Right lobe of liver (tissue), 6 donors: Measurements from ENCODE around the gene RNF11. TPM values are rescaled to one million over a fixed set of nuclear protein-coding genes. Genes with fewer than 3 reads are reported as not detected.

ENCODE experiments used
- ATAC-seq, 4 donors: fragments of 200-7000 bp; cut with Tn5 transposase; one replicate each; pipeline ENCODE4 v1.9.1; 2020; ENCODE audit warnings: mild to moderate bottlenecking in 4 of 4, moderate library complexity in 4 of 4
- DNase-seq, 3 donors: peaks; one replicate each; pipeline ENCODE4 v3.0.0-alpha.2; 2020
- H3K27ac ChIP-seq, 3 donors: fragments of 200-600 bp; one replicate each; pipeline ENCODE4 v1.8.0; 2022
- H3K27me3 ChIP-seq, 2 donors: fragments of 200-600 bp; one replicate each; pipeline ENCODE4 v1.8.0; 2022
- H3K36me3 ChIP-seq, 4 donors: fragments of 200-600 bp; sonication (generic) in 1 of 4; one replicate each; pipeline versions ENCODE4 v1.5.1 to v1.8.0; 2017 to 2022; ENCODE audit warnings: control low read depth in 1 of 4
- H3K4me1 ChIP-seq, 4 donors: fragments of 200-600 bp; sonication (generic) in 1 of 4; one replicate each; pipeline versions ENCODE4 v1.5.1 to v1.8.0; 2017 to 2022; ENCODE audit warnings: control low read depth in 1 of 4
- H3K4me3 ChIP-seq, 3 donors: fragments of 200-600 bp; one replicate each; pipeline ENCODE4 v1.8.0; 2022
- H3K9me3 ChIP-seq, 4 donors: fragments of 200-600 bp; sonication (generic) in 1 of 4; one replicate each; pipeline versions ENCODE4 v1.5.1 to v1.8.0; 2017 to 2022; ENCODE audit warnings: control low read depth in 1 of 4
- POLR2A ChIP-seq: fragments of 450-650 bp; IDR thresholded peaks from one replicate; pipeline ENCODE4 v1.6.1; 2017; ENCODE audit warnings: antibody characterized with exemption, mild to moderate bottlenecking
- WGBS: methylation state at CpG from one replicate; pipeline ENCODE4 v1.1.6; 2018; ENCODE audit warnings: low coverage, low lambda C conversion rate; ENCODE audit not compliant: insufficient coverage; ENCODE audit errors: missing lambda C conversion rate; 5-methylcytosine and 5-hydroxymethylcytosine counted together
- intact Hi-C, 2 donors: fragments of 100-400 bp; cut with DNase I; formaldehyde crosslinking; loops; one replicate each; pipeline versions ENCODE4 v1.11.2 to v1.14.1; 2022
- total RNA-seq, 6 experiments: library from RNA; depleted of rRNA in 2 of 6; stranded (reverse); fragments of >200 nt in 2 of 6; fragmentation: NEBNext Ultra II Directional in 3 of 6; extraction: Animal tissue kit (Norgen Biotek cat#: 25700) in 3 of 6; gene quantifications; one replicate each; pipeline versions ENCODE4 v1.1.0 to v1.2.4, GENCODE V29; 2016 to 2023
- TF ChIP-seq, protein P1 (sequence below), 4 donors: fragments of 200-600 bp in 3 of 4; fragments of 450-650 bp in 1 of 4; IDR thresholded peaks; one replicate each; pipeline versions ENCODE4 v1.5.1 to v1.8.0; 2016 to 2022; ENCODE audit warnings: antibody characterized with exemption in 4 of 4, mild to moderate bottlenecking in 2 of 4
- donor health status: DM: no; HTN: yes; CAD: no.
- donor health status: DM: no; HTN: no; CAD: no.
- donor health status: DM: no; HTN: no; CAD: no.
- donor health status: DM: no; HTN: yes; CAD: no.
- donor health status: DM: no; HTN: yes; CAD: no.

Gene RNF11
- total RNA-seq, 6 experiments from 2014 or later, result 35.1 to 60.1 (median 50.0) TPM

DNA sequence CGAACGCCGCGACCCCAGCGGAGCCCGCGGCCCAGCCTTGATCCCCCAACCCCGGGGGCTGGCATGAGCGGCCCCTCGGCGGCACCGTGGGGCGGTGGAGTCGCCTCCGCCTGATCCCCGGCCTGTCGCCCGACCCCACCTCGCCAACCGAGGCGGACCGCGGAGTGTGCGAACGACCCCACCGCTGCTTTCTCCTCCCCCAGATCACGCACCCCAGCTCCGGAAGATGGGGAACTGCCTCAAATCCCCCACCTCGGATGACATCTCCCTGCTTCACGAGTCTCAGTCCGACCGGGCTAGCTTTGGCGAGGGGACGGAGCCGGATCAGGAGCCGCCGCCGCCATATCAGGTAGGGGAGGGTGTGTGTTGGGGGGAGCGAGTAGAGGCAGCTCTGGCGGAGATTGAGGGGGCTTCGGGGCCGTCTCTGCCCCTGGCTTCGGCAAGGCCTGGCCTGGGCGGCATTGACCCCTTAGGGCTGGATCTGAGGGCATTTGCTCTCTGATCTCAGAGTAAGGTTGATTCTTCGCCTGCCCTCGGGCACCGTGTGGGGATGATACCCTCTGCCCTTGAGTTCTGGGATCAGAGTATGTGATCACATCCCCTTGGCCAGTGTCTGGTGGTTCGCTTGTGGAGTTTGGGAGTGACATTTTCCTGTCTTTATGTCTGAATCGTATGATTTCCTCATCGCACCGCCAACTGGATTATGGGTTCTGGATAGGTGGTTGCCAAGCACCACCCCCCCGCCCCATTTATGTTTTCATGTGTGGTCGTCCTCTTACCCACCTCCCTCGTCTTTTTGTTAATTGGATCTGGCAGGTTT, 668 bp downstream of the RNF11 start:
- Histone ChIP-seq H3K36me3 (no peaks in the 10 kb centered on the region), H3K9me3 (no peaks in the 10 kb centered on the region), H3K4me3 (peak overlapping the region; percentile 66 to 88 (median 68)), H3K27me3 (no peaks in the 10 kb centered on the region), H3K4me1 (peaks cover 0 to 31% (median 11%) of the 10 kb centered on the region in 4 donors), H3K27ac (peak overlapping the region; percentile 94 to 95 (median 94))
- TF ChIP-seq POLR2A, result peak; percentile 15
- TF ChIP-seq, protein P1, sequence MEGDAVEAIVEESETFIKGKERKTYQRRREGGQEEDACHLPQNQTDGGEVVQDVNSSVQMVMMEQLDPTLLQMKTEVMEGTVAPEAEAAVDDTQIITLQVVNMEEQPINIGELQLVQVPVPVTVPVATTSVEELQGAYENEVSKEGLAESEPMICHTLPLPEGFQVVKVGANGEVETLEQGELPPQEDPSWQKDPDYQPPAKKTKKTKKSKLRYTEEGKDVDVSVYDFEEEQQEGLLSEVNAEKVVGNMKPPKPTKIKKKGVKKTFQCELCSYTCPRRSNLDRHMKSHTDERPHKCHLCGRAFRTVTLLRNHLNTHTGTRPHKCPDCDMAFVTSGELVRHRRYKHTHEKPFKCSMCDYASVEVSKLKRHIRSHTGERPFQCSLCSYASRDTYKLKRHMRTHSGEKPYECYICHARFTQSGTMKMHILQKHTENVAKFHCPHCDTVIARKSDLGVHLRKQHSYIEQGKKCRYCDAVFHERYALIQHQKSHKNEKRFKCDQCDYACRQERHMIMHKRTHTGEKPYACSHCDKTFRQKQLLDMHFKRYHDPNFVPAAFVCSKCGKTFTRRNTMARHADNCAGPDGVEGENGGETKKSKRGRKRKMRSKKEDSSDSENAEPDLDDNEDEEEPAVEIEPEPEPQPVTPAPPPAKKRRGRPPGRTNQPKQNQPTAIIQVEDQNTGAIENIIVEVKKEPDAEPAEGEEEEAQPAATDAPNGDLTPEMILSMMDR (IDR thresholded peaks at IDR 0.05), result no peak
- intact Hi-C loops, result no loop called here
- ATAC-seq (peak; percentile 32 to 45 (median 38)), DNase-seq (peak; percentile 58 to 72 (median 66))
- WGBS, result 1% methylated on average over 20 of the region's 54 CpGs

DNA sequence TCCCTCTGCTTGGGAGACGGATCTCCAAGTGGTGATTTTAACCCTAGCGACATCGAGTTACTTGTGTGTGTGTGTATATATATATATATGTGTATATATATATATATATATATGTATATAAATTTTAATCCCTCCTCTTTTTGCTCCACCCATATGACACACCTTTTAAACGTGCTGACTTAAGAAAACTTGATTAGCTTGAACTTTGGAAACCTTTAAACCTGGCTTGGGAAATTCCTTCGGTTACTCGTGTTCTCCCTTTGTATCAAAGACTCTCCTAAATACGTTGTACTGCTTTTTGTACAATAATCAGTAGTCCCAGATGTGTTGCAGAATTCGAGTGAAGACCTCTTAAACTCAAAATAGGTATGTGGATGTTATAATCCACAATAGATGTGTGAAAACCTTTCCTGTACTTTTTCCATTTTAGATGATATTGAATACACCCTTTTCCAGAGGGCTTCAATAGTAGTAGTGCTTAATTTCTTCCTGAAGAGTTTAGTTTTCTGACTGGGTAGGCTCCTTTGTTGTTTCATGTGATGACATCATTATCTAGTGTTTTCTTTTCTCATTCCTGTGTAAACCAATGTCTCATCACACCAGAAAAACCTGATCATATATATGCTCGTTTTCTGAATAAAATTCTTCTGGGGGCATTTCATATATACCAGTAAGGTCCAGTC, 1.4 kb downstream of the RNF11 start:
- WGBS, result 2% methylated on average over 9 of the region's 9 CpGs
- intact Hi-C loops, result no loop called here
- peak in 1 of 4 donors; percentile 14 for ATAC-seq
- H3K4me1 ChIP-seq, result peaks cover 0 to 35% (median 11%) of the 10 kb centered on the region in 4 donors
- no peaks in the 10 kb centered on the region for H3K36me3 ChIP-seq
- H3K4me3 ChIP-seq, result peak overlapping the region; percentile 66 to 88 (median 68)
- DNase-seq, result no peak
- H3K27me3 ChIP-seq, result no peaks in the 10 kb centered on the region
- no peaks in the 10 kb centered on the region for H3K9me3 ChIP-seq
- H3K27ac ChIP-seq, result peak overlapping the region; percentile 94 to 95 (median 94)
- no peak for TF ChIP-seq POLR2A
- TF ChIP-seq, protein P1 (IDR thresholded peaks at IDR 0.05), result no peak

DNA sequence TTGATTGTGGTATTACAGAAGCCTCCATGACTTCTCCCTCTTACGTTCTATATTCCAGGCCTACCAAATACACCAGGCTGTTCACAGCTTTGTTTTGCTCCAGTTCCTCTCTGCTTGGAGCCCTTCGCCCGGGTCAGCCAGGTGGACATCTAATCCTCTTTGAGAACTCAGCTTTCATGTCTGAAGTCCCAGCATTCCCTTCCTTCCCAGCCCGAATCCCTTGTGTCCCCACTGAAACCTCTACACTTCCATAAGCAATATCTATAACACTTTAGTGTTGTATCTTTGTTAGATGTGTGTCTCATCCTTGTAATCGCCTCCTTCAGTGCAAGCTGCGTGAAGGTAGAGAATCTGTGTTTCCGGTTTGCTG, 1.9 kb downstream of the RNF11 start:
- H3K27ac ChIP-seq, result peak overlapping the region; percentile 94 to 95 (median 94)
- H3K36me3 ChIP-seq, result no peaks in the 10 kb centered on the region
- WGBS, result 13% methylated on average over 7 of the region's 7 CpGs
- H3K9me3 ChIP-seq, result no peaks in the 10 kb centered on the region
- H3K4me1 ChIP-seq, result peaks cover 0 to 40% (median 11%) of the 10 kb centered on the region in 4 donors
- intact Hi-C loops, result no loop called here
- no peak for DNase-seq
- TF ChIP-seq POLR2A, result no peak
- TF ChIP-seq, protein P1 (IDR thresholded peaks at IDR 0.05), result no peak
- no peaks in the 10 kb centered on the region for H3K27me3 ChIP-seq
- ATAC-seq, result peak in 1 of 4 donors; percentile 1
- H3K4me3 ChIP-seq, result peak overlapping the region; percentile 66 to 88 (median 68)

DNA sequence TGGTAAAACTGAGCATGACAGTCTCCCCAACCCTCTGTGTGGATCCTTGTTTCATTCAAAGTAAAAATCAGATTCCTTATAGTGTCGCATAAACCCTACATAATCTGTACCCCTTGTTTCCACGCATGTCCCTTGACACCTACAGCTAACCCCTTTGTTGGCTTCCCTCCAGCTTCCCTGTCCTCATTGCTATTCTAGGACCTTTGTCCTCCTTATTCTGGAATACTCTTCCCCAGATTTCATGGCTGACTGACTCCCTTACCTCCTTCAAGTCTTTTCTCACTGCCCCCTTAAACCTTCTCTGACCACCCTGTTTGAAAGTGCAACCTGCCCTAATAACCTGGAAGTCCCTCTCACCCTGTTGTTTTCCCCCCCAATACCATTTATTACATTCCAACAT, 4.0 kb downstream of the RNF11 start:
- intact Hi-C loops, result no loop called here
- TF ChIP-seq, protein P1 (IDR thresholded peaks at IDR 0.05), result no peak
- no peak for TF ChIP-seq POLR2A

More for the DNA sequence above, 4.0 kb downstream of the RNF11 start:
- Histone ChIP-seq H3K27me3 (no peaks in the 10 kb centered on the region), H3K9me3 (no peaks in the 10 kb centered on the region), H3K4me1 (peaks cover 0 to 39% (median 11%) of the 10 kb centered on the region in 4 donors), H3K4me3 (no peak overlapping the region), H3K27ac (peak overlapping the region in 2 of 3 donors; percentile 38), H3K36me3 (no peaks in the 10 kb centered on the region)
- 60% methylated on average over 2 of the region's 2 CpGs for WGBS
- DNase-seq (peak in 1 of 3 donors; percentile 65), ATAC-seq (peak in 2 of 4 donors; percentile 9 to 17)
